IMR-90 (cell line): Measurements from ENCODE around the gene CLIC3. TPM values are rescaled to one million over a fixed set of nuclear protein-coding genes. Genes with fewer than 3 reads are reported as not detected.

Experiments used
- ATAC-seq: fragments of 200-7000 bp; cut with Tn5 transposase; 2 replicates; pipeline ENCODE4 v1.9.1; 2020; ENCODE audit warnings: low read depth, mild to moderate bottlenecking, moderate library complexity
- BruUV-seq: library from RNA; stranded (reverse); fragments of 400-500 nt; replicated peaks from 2 replicates; lab custom pipeline; 2021; lab: Mats Ljungman, UMichigan
- CTCF ChIA-PET: fragments of 300-600 bp; formaldehyde crosslinking; extraction: SDS; loops from one replicate; lab custom pipeline; 2021; ENCODE audit warnings: antibody characterized with exemption; lab: Yijun Ruan, JAX
- POLR2A ChIA-PET: fragments of 300-600 bp; sonication (Branson Sonifier 250); formaldehyde crosslinking; loops from one replicate; lab custom pipeline; 2022; ENCODE audit warnings: antibody characterized with exemption; ENCODE audit not compliant: unreplicated experiment; lab: Charles Lee
- DNase-seq: peaks from one replicate; pipeline ENCODE4 v3.0.0; 2013
- H2AFZ ChIP-seq: replicated peaks from 2 replicates; pipeline ENCODE3; 2013; ENCODE audit warnings: low read length, mild to moderate bottlenecking; ENCODE audit not compliant: poor library complexity
- H2AK5ac ChIP-seq: 2 replicates; pipeline ENCODE4 v1.6.1; 2013; ENCODE audit warnings: low read depth, low read length, inconsistent platforms
- H2AK9ac ChIP-seq: replicated peaks from 2 replicates; pipeline ENCODE3; 2013; ENCODE audit warnings: mild to moderate bottlenecking, low read depth, low read length, moderate library complexity; ENCODE audit not compliant: poor library complexity
- H2BK120ac ChIP-seq: 2 replicates; pipeline ENCODE4 v1.6.1; 2013; ENCODE audit warnings: low read depth, low read length, inconsistent platforms
- H2BK15ac ChIP-seq: 3 replicates; pipeline ENCODE4 v1.6.1; 2013; ENCODE audit warnings: low read depth, low read length, inconsistent platforms
- H2BK20ac ChIP-seq: 2 replicates; pipeline ENCODE4 v1.6.1; 2013; ENCODE audit warnings: low read depth, mild to moderate bottlenecking, inconsistent platforms, low read length, moderate library complexity
- H2BK5ac ChIP-seq: 2 replicates; pipeline ENCODE4 v1.6.1; 2013; ENCODE audit warnings: mild to moderate bottlenecking, low read depth, low read length, inconsistent platforms; ENCODE audit not compliant: poor library complexity, severe bottlenecking
- H3K14ac ChIP-seq: replicated peaks from 2 replicates; pipeline ENCODE4 v1.6.1; 2013; ENCODE audit warnings: low read depth, low read length, inconsistent platforms
- H3K18ac ChIP-seq: 2 replicates; pipeline ENCODE4 v1.6.1; 2013; ENCODE audit warnings: low read depth, low read length, control low read depth
- H3K23ac ChIP-seq: 2 replicates; pipeline ENCODE4 v1.6.1; 2013; ENCODE audit warnings: low read depth, low read length, inconsistent platforms
- H3K27ac ChIP-seq: 2 replicates; pipeline ENCODE4 v1.5.1; 2013; ENCODE audit warnings: mild to moderate bottlenecking, control low read depth, low read length; ENCODE audit not compliant: insufficient read depth
- H3K27me3 ChIP-seq: 2 replicates; pipeline ENCODE4 v1.6.1; 2013; ENCODE audit warnings: low read length; ENCODE audit not compliant: control insufficient read depth, insufficient read depth
- H3K36me3 ChIP-seq: 2 replicates; pipeline ENCODE4 v1.6.1; 2013; ENCODE audit warnings: low read length, mixed read lengths; ENCODE audit not compliant: control insufficient read depth, insufficient read depth
- H3K4ac ChIP-seq: 2 replicates; pipeline ENCODE4 v1.6.1; 2013; ENCODE audit warnings: low read depth, low read length, inconsistent platforms
- H3K4me1 ChIP-seq: 2 replicates; pipeline ENCODE4 v1.6.1; 2013; ENCODE audit warnings: low read length, mixed read lengths; ENCODE audit not compliant: control insufficient read depth, insufficient read depth
- H3K4me2 ChIP-seq: 2 replicates; pipeline ENCODE4 v1.6.1; 2013; ENCODE audit warnings: low read depth, mild to moderate bottlenecking, control low read depth, low read length, moderate library complexity
- H3K4me3 ChIP-seq: 2 replicates; pipeline ENCODE4 v1.5.1; 2013; ENCODE audit warnings: low read depth, mild to moderate bottlenecking, control low read depth, low read length, moderate library complexity; ENCODE audit not compliant: insufficient read depth
- H3K56ac ChIP-seq: 2 replicates; pipeline ENCODE4 v1.6.1; 2013; ENCODE audit warnings: low read length, inconsistent platforms; ENCODE audit not compliant: insufficient read depth; ENCODE audit errors: extremely low read depth
- H3K79me1 ChIP-seq, 2 experiments: 2 replicates each; pipeline ENCODE4 v1.6.1; 2013; ENCODE audit warnings: low read length in 2 of 2, inconsistent platforms in 1 of 2, low read depth in 1 of 2
- H3K9ac ChIP-seq: 2 replicates; pipeline ENCODE4 v1.6.1; 2013; ENCODE audit warnings: low read depth, low read length, control low read depth
- H3K9me1 ChIP-seq: 2 replicates; pipeline ENCODE4 v1.6.1; 2013; ENCODE audit warnings: low read length, inconsistent platforms; ENCODE audit not compliant: insufficient read depth
- H3K9me3 ChIP-seq: 2 replicates; pipeline ENCODE4 v1.6.1; 2013; ENCODE audit warnings: low read length; ENCODE audit not compliant: control insufficient read depth, insufficient read depth
- H4K20me1 ChIP-seq: 2 replicates; pipeline ENCODE4 v1.6.1; 2013; ENCODE audit warnings: low read length, inconsistent platforms; ENCODE audit not compliant: insufficient read depth
- H4K5ac ChIP-seq: 2 replicates; pipeline ENCODE4 v1.6.1; 2013; ENCODE audit warnings: mild to moderate bottlenecking, low read depth, low read length, control low read depth
- H4K8ac ChIP-seq, 2 experiments: 2 replicates each; pipeline ENCODE4 v1.6.1; 2013; ENCODE audit warnings: low read depth in 2 of 2, low read length in 2 of 2, control low read depth in 1 of 2, inconsistent platforms in 1 of 2
- H4K91ac ChIP-seq: 2 replicates; pipeline ENCODE4 v1.6.1; 2013; ENCODE audit warnings: low read depth, low read length, inconsistent platforms; ENCODE audit not compliant: insufficient read depth
- FOS ChIP-seq: fragments of 150-350 bp; IDR thresholded peaks from 2 replicates; pipeline ENCODE4 v1.6.1; 2016; ENCODE audit warnings: low read depth, low read length
- WGBS, 2 experiments: methylation state at CpG; one replicate each; pipeline versions ENCODE4 v1.1.5 to v1.1.7; 2013; ENCODE audit warnings: missing lambda C conversion rate in 2 of 2; ENCODE audit not compliant: insufficient read length in 1 of 2; ENCODE audit errors: extremely low coverage in 2 of 2; 5-methylcytosine and 5-hydroxymethylcytosine counted together
- dilution Hi-C: fragments of 300-500 bp; cut with HindIII; formaldehyde crosslinking; loops from one replicate; pipeline ENCODE4 v1.14.3; 2018; ENCODE audit warnings: low sequenced_read_pairs; ENCODE audit not compliant: unreplicated experiment
- in situ Hi-C: fragments of 300-500 bp; cut with MboI; formaldehyde crosslinking; loops from 3 replicates; pipeline ENCODE4 v1.14.3; 2019; ENCODE audit warnings: low sequenced_read_pairs, inconsistent platforms, mixed read lengths
- intact Hi-C: fragments of 100-400 bp; cut with micrococcal nuclease; formaldehyde crosslinking; loops from 2 replicates; pipeline ENCODE4 v1.10.0; 2022
- polyA plus RNA-seq, 3 experiments: library from polyadenylated mRNA; depleted of rRNA; stranded (reverse); fragments of >200 nt; gene quantifications; 2 replicates each; pipeline ENCODE4 v1.2.3, GENCODE V29; 2012; ENCODE audit warnings: low replicate concordance in 1 of 3
- total RNA-seq: library from RNA; depleted of rRNA; stranded (reverse); fragments of >200 nt; gene quantifications from 2 replicates; pipeline ENCODE4 v1.2.3, GENCODE V29; 2012

The CLIC3 gene
- total and polyA plus RNA-seq, 2 of the 4 experiments (the other 2 are of a cell fraction), result 0.18 to 1.7 TPM

GRCh38 chr9:137009938-137010732 is 13.8 kb upstream of the CLIC3 start:
- no peak overlapping the region for H3K4ac ChIP-seq
- H3K4me3 ChIP-seq, result no peak overlapping the region
- no peak overlapping the region for H2AK9ac ChIP-seq
- H2BK15ac ChIP-seq, result no peak overlapping the region
- H3K9ac ChIP-seq, result no peak overlapping the region
- peaks cover 11% of the 10 kb centered on the region for H3K4me1 ChIP-seq
- no peak overlapping the region for H4K5ac ChIP-seq
- peaks cover 5% of the 10 kb centered on the region; the same call in 1 of the 2 replicates for H3K9me1 ChIP-seq
- H3K27ac ChIP-seq, result no peak overlapping the region
- POLR2A ChIA-PET, result no interaction called here
- no peak overlapping the region for H2AFZ ChIP-seq
- no peaks in the 10 kb centered on the region for H3K79me1 ChIP-seq
- no peak overlapping the region for H2BK5ac ChIP-seq
- H2BK120ac ChIP-seq, result no peak overlapping the region
- H4K91ac ChIP-seq, result no peak overlapping the region
- H2AK5ac ChIP-seq, result no peak overlapping the region
- WGBS, 2 experiments, result 95% methylated on average over 33 of the region's 49 CpGs; no CpG with 5 or more reads in 1 of the 2 experiments
- in situ Hi-C loops (no loop called here), dilution Hi-C loops (no loop called here), intact Hi-C loops (no loop called here)
- DNase-seq (no peak), ATAC-seq (no peak)
- no peaks in the 10 kb centered on the region for H3K27me3 ChIP-seq
- H4K8ac ChIP-seq, result no peak overlapping the region
- CTCF ChIA-PET, result no interaction called here
- no peak for TF ChIP-seq FOS
- H3K56ac ChIP-seq, result no peak overlapping the region
- H3K4me2 ChIP-seq, result no peak overlapping the region
- no peak overlapping the region for H3K14ac ChIP-seq
- no peak overlapping the region for H3K23ac ChIP-seq
- peaks cover 8% of the 10 kb centered on the region for H4K20me1 ChIP-seq
- no peak overlapping the region for H2BK20ac ChIP-seq
- BruUV-seq, result no TSS peak
- H3K18ac ChIP-seq, result no peak overlapping the region
- peaks cover 28% of the 10 kb centered on the region for H3K36me3 ChIP-seq
- H3K9me3 ChIP-seq, result no peaks in the 10 kb centered on the region
